ENCODE measurements around the gene NKG7. TPM values are rescaled to one million over a fixed set of nuclear protein-coding genes. Genes with fewer than 3 reads are reported as not detected.

NKG7 gene
- polyA plus RNA-seq, 1 experiment, result not detected

DNA sequence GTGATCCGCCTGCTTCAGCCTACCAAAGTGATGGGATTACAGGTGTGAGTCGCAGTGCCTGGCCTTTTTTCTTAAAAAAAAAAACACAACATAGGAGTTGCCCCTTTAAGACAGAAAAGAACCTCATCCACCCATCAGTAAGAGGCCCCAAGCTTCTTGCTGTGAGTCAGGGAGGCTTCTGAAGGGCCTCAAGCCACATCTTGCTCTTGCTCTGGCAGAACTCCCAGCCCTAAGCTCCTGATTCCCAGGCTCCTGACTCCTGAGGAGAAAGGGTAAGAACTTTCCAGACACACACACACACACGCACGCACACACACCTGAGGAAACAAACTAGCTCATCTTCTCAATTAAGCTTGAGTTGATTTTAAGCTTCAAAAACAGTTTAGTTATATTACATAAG lies 13.2 kb downstream of the NKG7 start:
- POLR2A ChIA-PET, result interaction anchor here (0.7 to 0.8 kb wide), 2 partner anchors 8 to 20 kb away, joined by 4 to 5 read pairs; no protein-coding TSS in a partner anchor
- H3K27me3 ChIP-seq (ENCODE audit: control insufficient read depth, insufficient read depth, low read length), result no peaks in the 10 kb centered on the region
- peak; percentile 46 for DNase-seq (ENCODE audit: low read depth)
- TF ChIP-seq, protein P1, sequence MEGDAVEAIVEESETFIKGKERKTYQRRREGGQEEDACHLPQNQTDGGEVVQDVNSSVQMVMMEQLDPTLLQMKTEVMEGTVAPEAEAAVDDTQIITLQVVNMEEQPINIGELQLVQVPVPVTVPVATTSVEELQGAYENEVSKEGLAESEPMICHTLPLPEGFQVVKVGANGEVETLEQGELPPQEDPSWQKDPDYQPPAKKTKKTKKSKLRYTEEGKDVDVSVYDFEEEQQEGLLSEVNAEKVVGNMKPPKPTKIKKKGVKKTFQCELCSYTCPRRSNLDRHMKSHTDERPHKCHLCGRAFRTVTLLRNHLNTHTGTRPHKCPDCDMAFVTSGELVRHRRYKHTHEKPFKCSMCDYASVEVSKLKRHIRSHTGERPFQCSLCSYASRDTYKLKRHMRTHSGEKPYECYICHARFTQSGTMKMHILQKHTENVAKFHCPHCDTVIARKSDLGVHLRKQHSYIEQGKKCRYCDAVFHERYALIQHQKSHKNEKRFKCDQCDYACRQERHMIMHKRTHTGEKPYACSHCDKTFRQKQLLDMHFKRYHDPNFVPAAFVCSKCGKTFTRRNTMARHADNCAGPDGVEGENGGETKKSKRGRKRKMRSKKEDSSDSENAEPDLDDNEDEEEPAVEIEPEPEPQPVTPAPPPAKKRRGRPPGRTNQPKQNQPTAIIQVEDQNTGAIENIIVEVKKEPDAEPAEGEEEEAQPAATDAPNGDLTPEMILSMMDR (IDR thresholded peaks at IDR 0.05; ENCODE audit: insufficient read depth, low read depth, low read length), result no peak
- H3K36me3 ChIP-seq (ENCODE audit: control insufficient read depth, insufficient read depth, low read length), result peaks cover under 1% of the 10 kb centered on the region
- H3K4me3 ChIP-seq (ENCODE audit: low read depth, low read length), result no peak overlapping the region
- CTCF ChIA-PET, result interaction anchor here (1.3 to 1.5 kb wide), 4 partner anchors 11 to 21 kb away, joined by 3 to 4 read pairs (median 4); partner anchors contain the start of gene VSIG10L

DNA sequence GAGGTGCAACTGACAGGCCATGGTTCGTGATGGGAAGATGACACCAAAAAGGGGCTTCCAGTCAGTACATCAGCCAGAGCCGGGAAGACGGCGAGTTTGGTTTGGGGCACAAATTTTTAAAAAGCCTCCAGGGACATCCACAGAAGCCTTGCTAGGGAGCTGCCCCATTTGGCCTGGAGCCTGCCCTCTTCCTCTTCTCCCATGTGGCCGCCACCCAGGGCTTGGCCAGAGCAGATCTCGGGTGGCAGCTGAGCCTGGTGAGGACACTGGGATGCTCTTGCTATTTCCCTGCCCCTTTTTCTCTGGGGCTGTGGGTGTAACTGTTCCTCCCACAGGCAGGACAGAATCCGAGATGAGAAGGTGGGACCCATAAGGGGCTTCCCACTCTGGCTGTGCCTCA lies 14.5 kb downstream of the NKG7 start:
- TF ChIP-seq, protein P1 (IDR thresholded peaks at IDR 0.05; ENCODE audit: insufficient read depth, low read depth, low read length), result no peak
- DNase-seq (ENCODE audit: low read depth), result no peak
- peaks cover 2% of the 10 kb centered on the region for H3K36me3 ChIP-seq (ENCODE audit: control insufficient read depth, insufficient read depth, low read length)
- no peak overlapping the region for H3K4me3 ChIP-seq (ENCODE audit: low read depth, low read length)
- ChIA-PET POLR2A (no interaction called here), CTCF (interaction anchor here (1.5 kb wide), 1 partner anchor 10 kb away, joined by 4 read pairs; no protein-coding TSS in a partner anchor)
- H3K27me3 ChIP-seq (ENCODE audit: control insufficient read depth, insufficient read depth, low read length), result no peaks in the 10 kb centered on the region

DNA sequence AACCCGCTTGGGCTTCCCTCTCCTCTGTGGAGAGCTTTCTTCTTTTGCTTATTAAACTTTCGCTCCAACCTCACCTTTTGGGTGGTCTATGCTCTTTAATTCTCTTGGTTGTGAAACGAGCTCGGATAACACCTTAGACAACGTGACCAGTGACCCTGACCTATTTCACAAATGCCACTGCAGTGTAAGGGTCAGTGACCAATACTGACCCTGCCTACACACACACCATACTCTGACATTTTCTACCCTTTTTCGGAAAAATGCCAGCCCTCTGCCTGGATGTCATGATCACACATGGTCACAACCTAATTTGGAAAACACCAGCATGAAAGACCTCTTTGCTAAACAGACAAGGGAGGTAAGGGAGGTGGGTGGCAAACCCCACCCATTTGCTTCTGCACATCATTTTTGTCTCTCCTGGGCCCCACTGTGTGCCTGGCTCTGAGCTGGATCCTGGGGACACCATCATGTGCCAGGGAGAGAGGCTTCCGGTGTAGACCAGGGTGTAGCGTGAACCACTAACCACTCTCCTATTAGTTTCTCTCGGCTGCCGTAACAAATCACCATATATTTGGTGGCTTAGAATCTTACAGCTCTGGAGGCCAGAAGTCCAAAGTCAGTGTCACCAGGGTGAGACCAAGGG lies 16.2 kb downstream of the NKG7 start:
- Histone ChIP-seq H3K36me3 (ENCODE audit: control insufficient read depth, insufficient read depth, low read length) (peaks cover 4% of the 10 kb centered on the region), H3K27me3 (ENCODE audit: control insufficient read depth, insufficient read depth, low read length) (no peaks in the 10 kb centered on the region), H3K4me3 (ENCODE audit: low read depth, low read length) (no peak overlapping the region)
- ChIA-PET CTCF (no interaction called here), POLR2A (no interaction called here)
- DNase-seq (ENCODE audit: low read depth), result no peak
- TF ChIP-seq, protein P1 (IDR thresholded peaks at IDR 0.05; ENCODE audit: insufficient read depth, low read depth, low read length), result no peak

DNA sequence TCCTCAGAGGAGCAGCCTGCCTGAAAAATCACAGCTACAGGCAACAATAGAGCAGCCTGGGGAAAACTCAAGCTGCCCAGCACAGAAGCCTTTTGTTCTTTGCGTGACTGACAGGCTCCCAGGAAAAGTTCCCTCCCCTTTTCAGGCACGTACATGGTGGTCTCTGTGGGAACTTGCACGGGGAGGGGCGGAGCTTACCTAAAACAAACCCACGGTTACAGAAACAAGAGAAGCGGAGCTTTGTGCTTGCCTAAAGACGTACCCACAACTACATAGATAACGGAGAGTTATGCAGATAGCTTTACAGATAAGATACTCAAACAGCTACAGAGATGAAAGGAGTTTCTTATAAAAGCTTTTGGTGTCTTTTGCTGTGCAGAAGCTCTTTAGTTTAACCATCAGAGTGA lies 17.7 kb downstream of the NKG7 start:
- DNase-seq (ENCODE audit: low read depth), result no peak
- TF ChIP-seq, protein P1 (IDR thresholded peaks at IDR 0.05; ENCODE audit: insufficient read depth, low read depth, low read length), result no peak
- POLR2A ChIA-PET, result no interaction called here
- Histone ChIP-seq H3K36me3 (ENCODE audit: control insufficient read depth, insufficient read depth, low read length) (peaks cover 4% of the 10 kb centered on the region), H3K27me3 (ENCODE audit: control insufficient read depth, insufficient read depth, low read length) (no peaks in the 10 kb centered on the region), H3K4me3 (ENCODE audit: low read depth, low read length) (no peak overlapping the region)
- CTCF ChIA-PET, result no interaction called here

DNA sequence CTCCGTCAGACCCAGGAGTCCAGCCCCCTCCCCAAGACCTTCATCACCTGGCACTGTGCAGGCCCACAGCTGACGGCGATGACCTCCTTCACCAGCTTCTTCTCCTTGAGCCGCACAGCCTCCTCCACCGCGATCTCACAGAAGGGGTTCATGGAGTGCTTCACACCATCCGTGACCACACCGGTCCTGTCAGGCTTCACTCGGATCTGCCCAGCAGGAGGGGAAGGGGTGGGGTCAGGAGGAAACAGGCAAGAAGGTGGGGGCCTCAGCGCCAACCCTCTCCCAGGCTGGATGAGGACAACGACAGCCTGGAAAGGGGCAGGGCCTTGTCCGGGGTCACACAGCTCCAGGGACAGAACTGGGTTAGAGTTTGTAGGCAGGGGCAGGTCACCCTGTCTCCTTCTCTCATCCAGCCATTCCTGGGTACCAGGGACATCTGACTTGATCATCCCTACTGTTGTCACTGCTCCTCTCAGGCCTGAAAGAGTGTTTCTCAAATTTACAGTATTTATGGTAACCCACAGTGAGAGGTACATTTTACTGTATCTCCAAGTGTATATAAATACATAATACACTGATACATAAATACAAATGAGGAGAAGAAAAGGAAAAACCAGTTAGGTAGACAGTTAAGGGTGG lies 18.2 kb downstream of the NKG7 start:
- CTCF ChIA-PET, result no interaction called here
- Histone ChIP-seq H3K36me3 (ENCODE audit: control insufficient read depth, insufficient read depth, low read length) (peaks cover 5% of the 10 kb centered on the region), H3K4me3 (ENCODE audit: low read depth, low read length) (no peak overlapping the region), H3K27me3 (ENCODE audit: control insufficient read depth, insufficient read depth, low read length) (no peaks in the 10 kb centered on the region)
- POLR2A ChIA-PET, result no interaction called here
- TF ChIP-seq, protein P1 (IDR thresholded peaks at IDR 0.05; ENCODE audit: insufficient read depth, low read depth, low read length), result no peak
- no peak for DNase-seq (ENCODE audit: low read depth)

All from BJ (cell line).